ENCODE measurements around the gene KMT2D.

The KMT2D gene

DNA sequence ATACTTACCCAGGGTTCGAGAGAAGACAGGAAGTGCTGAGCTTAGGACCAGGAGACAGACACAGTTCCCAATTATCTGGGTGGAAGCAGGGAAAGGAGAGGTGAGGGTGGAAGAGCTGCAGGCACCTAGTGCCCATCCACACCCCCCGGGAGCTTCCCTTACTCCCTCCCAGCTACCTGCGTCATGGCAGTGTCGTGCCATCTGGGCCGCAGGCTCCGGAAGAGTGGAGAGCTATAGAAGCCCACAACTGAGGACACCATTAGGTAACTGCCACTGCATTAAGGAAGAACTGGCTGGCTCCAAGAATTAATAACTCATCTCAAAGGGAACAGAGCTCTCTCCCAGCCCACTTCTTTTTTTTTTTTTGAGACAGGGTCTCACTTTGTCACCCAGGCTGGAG is 39.8 kb upstream of the KMT2D start:
- no peak for DNase-seq (ENCODE audit: low read depth)
- in situ Hi-C loops (cut with HindIII; ENCODE audit: low sequenced_read_pairs) = no loop called here
- H3K4me3 ChIP-seq (ENCODE audit: low read depth, low read length) = no peak overlapping the region
- TF ChIP-seq, protein P1, sequence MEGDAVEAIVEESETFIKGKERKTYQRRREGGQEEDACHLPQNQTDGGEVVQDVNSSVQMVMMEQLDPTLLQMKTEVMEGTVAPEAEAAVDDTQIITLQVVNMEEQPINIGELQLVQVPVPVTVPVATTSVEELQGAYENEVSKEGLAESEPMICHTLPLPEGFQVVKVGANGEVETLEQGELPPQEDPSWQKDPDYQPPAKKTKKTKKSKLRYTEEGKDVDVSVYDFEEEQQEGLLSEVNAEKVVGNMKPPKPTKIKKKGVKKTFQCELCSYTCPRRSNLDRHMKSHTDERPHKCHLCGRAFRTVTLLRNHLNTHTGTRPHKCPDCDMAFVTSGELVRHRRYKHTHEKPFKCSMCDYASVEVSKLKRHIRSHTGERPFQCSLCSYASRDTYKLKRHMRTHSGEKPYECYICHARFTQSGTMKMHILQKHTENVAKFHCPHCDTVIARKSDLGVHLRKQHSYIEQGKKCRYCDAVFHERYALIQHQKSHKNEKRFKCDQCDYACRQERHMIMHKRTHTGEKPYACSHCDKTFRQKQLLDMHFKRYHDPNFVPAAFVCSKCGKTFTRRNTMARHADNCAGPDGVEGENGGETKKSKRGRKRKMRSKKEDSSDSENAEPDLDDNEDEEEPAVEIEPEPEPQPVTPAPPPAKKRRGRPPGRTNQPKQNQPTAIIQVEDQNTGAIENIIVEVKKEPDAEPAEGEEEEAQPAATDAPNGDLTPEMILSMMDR (IDR thresholded peaks at IDR 0.05; ENCODE audit: low read depth, low read length, missing control alignments) = no peak

- TF ChIP-seq, protein P1 (IDR thresholded peaks at IDR 0.05; ENCODE audit: low read depth, low read length, missing control alignments) = no peak
- no peak overlapping the region for H3K4me3 ChIP-seq (ENCODE audit: low read depth, low read length)
- DNase-seq (ENCODE audit: low read depth) = no peak
- in situ Hi-C loops (cut with HindIII; ENCODE audit: low sequenced_read_pairs) = no loop called here
Measured at GRCh38 chr12:49098703-49099102, 38.1 kb upstream of the KMT2D start.

- in situ Hi-C loops (cut with HindIII; ENCODE audit: low sequenced_read_pairs) = no loop called here
- DNase-seq (ENCODE audit: low read depth) = no peak
- no peak overlapping the region for H3K4me3 ChIP-seq (ENCODE audit: low read depth, low read length)
- TF ChIP-seq, protein P1 (IDR thresholded peaks at IDR 0.05; ENCODE audit: low read depth, low read length, missing control alignments) = peak; percentile 83
Measured at GRCh38 chr12:49098035-49098451, 37.4 kb upstream of the KMT2D start.

DNA sequence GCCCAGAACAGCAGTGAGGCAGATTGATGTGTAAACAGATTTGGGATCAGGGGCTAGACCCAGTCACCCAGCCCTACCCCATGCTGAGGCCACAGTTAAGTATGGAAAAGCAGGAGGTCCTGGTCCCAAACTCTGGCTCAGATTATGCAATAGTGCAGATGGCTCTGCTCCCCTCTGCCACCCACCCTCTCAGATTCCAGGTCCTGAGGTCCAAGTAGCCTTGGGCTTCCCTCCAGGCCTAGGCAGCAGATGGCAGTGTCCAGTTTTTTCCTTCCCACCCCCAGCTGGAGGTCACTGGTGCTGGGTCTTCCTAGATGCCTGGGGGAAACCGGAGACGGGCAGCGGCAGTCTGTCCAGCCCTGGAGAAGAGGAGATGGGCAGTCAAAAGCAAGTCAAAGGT is 36.8 kb upstream of the KMT2D start:
- in situ Hi-C loops (cut with HindIII; ENCODE audit: low sequenced_read_pairs) = no loop called here

DNA sequence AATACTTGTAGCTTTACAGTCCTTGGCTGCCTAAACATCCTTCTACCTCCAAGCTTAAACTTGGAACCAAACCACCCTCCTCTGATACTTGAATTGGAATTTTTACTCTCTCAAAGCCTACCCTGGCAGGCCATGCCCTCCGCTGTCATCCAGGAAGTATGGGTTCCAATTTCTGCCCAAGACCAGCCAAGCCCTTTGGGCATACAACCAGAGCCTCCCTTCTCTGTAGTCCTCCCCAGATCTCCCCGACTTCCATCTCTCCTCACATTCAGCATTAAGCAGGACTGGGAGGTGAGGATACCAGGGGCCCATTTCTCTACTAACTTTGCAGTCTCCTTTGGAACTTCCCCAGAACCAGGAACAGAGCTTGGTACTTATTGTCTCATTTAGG is 34.4 kb upstream of the KMT2D start:
- no peak for DNase-seq (ENCODE audit: low read depth)
- TF ChIP-seq, protein P1 (IDR thresholded peaks at IDR 0.05; ENCODE audit: low read depth, low read length, missing control alignments) = no peak
- in situ Hi-C loops (cut with HindIII; ENCODE audit: low sequenced_read_pairs) = no loop called here
- H3K4me3 ChIP-seq (ENCODE audit: low read depth, low read length) = no peak overlapping the region

More for the DNA sequence above, 36.8 kb upstream of the KMT2D start:
- DNase-seq (ENCODE audit: low read depth) = no peak
- TF ChIP-seq, protein P1 (IDR thresholded peaks at IDR 0.05; ENCODE audit: low read depth, low read length, missing control alignments) = no peak
- no peak overlapping the region for H3K4me3 ChIP-seq (ENCODE audit: low read depth, low read length)

DNA sequence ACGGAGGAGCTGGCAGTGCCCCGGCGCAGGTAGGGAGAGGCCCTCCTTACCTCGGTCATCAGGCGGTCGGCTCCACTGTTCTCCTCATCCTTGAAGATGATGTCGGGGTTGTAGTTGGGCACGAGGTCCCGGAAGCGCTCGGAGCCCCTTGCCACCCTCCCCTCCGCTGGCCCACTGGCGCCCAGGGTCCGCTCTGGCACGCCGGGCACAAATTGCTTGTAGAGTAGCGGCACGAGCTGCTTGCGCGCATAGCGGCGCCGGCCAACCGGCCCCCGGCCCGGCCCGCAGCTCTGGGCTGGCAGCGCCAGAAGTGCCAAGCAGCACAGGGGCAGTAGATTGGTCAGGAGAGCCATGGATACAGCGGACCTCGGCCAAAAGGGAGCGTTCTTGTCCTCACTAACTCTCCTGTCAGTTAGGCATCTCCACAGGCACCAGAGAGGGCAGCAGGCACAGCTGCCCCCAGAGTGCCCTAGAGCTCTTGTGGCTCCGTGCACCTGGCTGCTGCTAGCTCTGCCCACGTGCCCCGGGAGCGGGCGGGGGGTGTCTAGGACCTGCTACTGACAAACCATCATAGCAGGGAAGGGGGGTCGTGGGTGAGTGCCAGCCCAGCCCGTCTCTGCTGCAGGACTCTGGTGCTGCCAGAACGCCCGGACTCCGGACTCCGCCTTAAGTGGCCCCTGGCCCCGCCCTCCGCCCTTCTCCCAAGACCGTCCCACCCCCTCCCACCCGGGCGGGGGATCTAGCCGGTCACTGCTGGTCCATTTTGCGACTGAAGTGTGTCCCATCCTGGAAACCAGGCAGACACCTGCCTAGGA is 33.8 kb upstream of the KMT2D start, which contains the start of gene DHH:
Gene DHH, minus strand, starts transcription at position 642 of the 815 bp plus-strand sequence. Its CDS starts 289 bp downstream, at position 353.
- peak within 1 kb of the TSS; percentile 1 for H3K4me3 ChIP-seq (ENCODE audit: low read depth, low read length)
- DNase-seq (ENCODE audit: low read depth) = no peak
- in situ Hi-C loops (cut with HindIII; ENCODE audit: low sequenced_read_pairs) = no loop called here
- TF ChIP-seq, protein P1 (IDR thresholded peaks at IDR 0.05; ENCODE audit: low read depth, low read length, missing control alignments) = no peak

Data from astrocyte of the cerebellum (primary cell).